Hypothalamus (tissue), 51 donors: ENCODE data around the gene CTBP1.
"Not testable (repeated sequence)": the region's sequence is repeated elsewhere in the genome, so short reads cannot be mapped to it uniquely, and the experiment has no call there.

ENCODE experiments used
- DNase-seq, 51 donors: peaks; one replicate each; lab custom pipeline; 2025; lab: John Stamatoyannopoulos, UW

The CTBP1 gene

DNA sequence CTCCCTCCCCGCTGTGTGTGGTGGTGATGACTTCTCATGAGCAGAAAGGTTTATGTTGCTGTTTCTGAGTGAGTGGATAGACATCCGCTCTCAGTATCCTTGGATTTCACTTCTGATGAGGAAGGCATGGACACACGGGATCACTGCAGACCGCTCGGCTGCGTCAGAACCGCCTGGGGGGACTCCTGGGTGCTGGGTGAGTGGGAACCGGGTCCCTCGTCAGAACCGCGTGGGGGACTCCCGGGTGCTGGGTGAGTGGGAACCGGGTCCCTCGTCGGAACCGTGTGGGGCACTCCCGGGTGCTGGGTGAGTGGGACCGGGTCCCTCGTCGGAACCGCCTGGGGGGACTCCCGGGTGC, 9.0 kb downstream of the CTBP1 start:
- DNase-seq, result no peak

- DNase-seq, result no peak
Measured at GRCh38 chr4:1239141-1239949, 9.6 kb downstream of the CTBP1 start.

DNA sequence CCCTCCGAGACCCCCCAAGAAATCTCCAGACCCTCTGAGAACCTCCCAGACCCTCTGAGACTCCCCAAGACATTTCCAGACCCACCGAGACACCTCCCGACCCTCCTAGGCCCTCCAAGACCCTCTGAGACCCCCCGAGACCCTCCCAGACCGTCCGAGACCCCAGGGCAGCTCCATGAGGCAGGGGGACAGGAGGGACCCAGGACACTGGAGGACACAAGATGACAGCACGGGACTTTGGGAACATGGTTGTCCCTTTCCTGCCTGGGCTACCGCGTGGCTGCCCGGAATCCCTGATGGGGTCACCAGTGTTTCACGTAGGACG, 10.3 kb downstream of the CTBP1 start:
- no peak for DNase-seq

DNA sequence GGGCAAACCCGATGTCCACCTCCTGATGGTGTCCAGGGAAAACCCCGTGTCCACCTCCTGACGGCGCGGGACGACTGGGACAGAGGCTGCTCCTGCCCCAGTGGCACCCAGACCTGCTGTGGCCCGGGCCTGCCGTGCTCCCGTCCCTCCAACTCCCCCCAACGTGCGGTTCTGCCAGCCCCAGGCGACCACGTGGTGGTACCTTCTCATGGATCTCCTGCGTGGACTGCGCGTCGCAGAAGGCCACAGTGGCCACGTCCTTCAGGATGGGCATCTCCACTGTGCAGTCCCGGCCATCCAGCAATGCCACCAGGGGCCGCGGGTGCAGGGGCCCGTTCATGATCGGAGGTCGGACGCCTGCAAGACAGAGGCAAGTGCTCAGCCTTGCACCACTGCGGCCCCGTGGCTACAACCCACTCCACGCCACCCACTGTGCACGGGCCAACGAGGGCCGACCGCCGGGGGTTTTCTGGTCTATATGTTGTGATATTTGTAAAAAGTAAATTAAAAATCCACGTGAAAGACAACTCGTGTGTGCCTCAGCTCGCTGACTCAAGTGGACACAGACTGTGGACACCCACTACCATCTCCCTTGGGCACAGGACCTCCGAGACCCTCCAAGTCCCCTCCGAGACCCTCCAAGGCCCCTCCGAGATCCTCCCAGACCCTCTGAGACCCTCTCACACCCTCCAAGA, 10.8 kb downstream of the CTBP1 start:
- no peak for DNase-seq

GRCh38 chr4:1237261-1237660, 11.7 kb downstream of the CTBP1 start:
- DNase-seq, result not testable (repeated sequence)

DNA sequence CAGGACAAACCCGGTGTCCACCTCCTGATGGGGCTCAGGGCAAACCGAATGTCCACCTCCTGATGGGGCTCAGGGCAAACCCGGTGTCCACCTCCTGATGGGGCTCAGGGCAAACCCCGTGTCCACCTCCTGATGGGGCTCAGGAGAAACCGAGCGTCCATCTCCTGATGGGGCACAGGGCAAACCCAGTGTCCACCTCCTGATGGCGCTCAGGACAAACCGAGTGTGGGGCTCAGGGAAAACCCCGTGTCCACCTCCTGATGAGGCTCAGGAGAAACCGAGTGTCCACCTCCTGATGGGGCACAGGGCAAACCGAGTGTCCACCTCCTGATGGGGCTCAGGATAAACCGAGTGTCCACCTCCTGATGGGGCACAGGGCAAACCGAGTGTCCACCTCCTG, 12.1 kb downstream of the CTBP1 start:
- DNase-seq, result not testable (repeated sequence)

DNA sequence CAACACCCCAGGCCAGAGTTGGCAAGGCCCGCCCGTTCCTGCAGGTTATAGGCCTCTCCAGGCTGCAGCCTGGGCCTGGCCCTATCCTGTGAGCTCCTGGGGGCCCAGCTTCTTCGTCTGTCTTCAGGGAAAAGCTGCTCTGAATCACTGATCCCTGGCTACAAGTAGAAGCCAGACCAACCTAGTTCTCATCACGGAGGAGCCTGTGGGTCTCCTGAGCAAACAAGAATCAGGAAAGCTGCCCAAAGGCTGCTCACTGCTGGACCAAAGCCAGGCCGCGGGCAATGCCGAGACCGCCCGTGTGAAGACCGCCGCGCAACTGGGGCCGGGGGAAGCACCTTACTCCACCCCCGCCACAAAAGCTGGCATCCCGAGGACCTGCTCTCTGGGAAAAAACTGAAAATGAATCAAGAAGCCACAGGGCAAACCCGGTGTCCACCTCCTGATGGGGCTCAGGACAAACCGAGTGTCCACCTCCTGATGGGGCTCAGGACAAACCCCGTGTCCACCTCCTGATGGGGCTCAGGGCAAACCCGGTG, 12.8 kb downstream of the CTBP1 start:
- no peak for DNase-seq

GRCh38 chr4:1235381-1236102, 13.4 kb downstream of the CTBP1 start:
- no peak for DNase-seq

DNA sequence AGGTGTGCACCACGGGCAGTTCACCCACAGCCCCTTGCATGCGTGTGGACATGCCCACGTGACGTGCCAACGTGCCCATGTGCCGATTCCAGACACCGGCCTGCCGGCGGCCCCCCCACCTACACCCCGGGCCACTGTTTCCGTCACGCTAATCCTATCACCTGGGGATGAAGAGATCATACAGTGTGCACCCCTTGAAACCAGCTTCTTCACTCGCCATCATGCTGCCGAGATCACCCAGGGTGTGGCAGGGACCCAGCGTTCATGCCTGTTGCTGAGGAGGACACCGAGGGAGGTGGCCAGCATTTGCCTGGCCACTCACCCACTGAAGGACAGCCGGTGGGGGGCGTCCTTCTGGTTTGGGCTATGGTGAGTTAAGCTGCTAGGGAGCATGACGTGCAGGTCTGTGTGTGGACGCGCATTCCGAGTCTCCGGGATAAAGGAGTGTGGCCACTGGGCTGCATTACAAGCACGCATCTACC, 14.1 kb downstream of the CTBP1 start:
- no peak for DNase-seq

DNA sequence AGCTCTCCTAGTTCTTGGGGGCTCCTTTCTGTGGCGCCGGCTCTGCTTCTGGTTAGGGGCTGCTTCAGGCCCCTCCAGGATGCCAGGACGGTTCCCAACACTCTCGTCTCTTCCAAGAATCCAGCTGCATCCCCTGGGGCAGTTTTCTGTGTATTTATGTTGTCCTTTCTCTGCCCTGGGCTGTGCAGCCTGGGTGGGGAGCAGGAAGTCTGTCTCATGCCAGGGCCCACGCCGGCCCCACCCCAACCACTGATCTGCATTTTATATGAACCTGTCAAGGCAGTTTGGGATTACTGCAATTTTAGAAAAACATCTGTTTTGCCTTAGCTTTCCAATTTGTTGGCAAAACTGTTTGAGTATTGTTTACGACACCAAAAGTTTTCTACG, 14.6 kb downstream of the CTBP1 start:
- no peak for DNase-seq

GRCh38 chr4:1233641-1234308, 15.2 kb downstream of the CTBP1 start:
- DNase-seq, result peak in 2 of 51 donors; percentile 13 to 32

DNA sequence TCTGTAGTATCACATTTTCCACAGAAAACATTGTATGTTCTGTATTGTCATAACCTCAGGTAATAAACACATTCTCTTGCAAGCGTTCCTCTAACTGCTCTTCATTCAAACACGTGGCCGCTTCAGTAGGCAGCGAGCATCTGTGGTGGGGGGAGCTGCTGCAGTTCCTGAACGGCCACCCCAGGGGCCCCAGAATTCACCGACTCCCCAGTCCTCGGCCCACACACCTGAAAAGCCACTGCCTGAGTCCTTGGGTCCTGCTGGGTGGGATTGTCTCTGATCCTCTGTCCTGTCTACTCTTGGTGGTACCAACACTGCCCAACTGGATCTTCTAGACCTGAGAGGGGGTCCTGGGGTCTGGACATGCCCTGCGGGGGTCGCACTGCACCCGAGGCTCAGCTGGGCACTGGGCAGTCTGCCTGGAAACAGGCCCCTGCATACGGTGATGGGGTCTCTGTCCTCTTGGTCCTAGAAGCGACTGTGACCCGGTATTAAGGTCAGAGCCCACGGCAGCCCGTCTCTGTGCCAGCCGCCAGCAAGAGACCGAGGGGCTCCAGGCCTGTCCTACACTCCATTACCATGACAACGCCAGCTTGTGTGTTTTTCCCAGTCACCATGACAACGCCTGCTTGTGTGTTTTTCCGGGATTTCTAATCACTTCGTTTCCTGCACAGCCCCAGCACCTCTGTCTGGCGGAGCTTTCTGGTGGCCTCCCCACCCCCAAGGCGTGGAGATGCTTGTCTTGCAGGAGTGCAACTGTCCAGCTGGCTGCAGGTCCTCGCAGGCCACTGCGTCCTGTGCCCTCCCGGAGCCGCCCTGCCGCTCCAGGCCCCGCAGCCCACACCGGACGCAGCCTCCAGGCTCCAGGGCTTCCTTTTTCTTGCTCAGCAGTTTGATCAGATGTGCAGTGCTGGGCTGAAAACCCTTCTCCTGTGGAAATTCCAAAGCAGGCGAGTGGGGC, 16.0 kb downstream of the CTBP1 start:
- DNase-seq, result peak in 24 of 51 donors; percentile 14 to 68 (median 40)

GRCh38 chr4:1231637-1232360, 17.1 kb downstream of the CTBP1 start:
- no peak for DNase-seq

DNA sequence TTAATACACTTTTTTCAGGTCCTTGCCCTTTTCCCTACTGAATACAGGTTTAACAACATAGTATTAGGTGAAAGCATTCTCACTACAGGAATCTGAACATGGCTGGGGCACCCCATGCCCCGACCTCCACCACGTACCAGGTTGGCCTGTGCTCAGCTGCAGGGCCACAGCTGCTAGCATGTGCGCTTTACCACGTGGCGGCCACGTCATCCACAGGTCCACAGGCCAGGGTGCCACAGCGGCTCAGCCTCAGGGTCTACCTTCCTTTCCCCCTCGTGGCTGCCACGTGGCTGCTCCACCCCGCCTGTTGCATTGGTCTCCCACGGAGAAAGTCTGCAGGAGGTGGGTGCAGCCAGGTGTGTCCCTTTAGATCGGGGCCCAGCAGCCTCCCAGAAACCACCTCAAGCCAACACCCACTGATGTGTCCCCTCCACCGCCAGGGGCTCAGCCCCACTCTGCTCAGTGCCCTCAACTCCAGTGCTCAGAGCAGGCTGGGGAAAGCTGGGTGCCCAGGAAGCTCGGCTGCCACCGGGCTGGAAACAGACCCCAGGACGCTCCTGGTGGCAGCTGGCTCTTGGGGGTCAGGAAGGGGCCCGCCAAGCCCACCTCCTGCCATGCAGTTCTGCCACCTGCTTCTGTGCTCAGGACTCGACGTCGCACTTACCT, 17.8 kb downstream of the CTBP1 start:
- no peak for DNase-seq

DNA sequence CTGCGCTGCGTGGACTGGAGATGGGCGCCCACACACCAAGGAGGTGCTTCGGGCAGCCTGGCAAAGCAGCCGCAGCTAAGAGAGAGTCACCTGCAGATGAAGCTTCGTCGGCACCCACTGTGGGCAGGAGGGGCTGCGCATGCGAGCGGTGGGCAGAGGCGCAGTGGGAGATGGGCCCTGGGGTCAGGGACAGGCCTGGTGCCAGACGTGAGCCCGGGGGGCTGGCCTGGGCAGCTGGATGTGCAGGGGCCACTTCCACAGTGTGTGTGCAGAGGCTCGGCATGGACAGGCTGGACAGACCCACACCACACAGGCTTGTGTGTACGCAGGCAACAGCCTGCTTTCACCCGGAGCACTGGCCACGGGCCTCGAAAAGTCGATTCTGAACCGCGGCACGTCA, 18.6 kb downstream of the CTBP1 start:
- no peak for DNase-seq

DNA sequence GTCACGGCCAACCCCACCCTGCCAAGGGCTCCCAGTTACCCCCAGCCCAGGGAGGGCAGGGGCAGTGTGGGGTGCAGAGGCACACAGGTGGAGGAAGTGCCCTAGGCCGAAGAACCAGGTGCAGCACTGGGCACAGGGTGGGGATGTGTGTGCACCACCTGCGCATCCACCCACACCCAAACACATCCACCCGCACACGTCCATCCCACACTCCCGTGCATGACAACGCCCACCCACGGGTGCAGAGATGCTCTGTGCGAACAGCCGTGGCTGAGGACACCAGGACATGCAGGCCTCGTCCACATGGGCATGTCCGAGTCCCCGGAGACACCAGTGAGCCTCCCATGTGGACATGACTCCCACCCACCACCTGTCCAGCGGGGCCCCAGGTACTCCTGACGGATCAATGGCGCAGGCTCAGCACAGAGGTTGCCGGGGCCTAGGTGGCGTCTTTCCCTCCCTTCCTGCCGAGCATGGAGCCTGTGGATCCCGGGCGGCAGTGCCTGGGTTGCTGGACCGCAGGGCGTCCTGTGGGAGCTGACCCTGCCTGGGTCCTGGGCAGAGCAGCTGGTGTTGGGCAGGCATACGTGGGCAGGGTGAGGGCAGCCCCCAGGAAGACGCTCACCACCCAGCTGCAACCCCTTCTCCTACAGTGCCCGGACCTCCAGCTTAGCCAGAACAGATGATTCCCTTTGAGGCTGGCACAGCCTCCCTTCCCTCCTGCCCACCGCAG, 19.6 kb downstream of the CTBP1 start:
- DNase-seq, result no peak

GRCh38 chr4:1227816-1228215, 21.1 kb downstream of the CTBP1 start:
- DNase-seq, result no peak

DNA sequence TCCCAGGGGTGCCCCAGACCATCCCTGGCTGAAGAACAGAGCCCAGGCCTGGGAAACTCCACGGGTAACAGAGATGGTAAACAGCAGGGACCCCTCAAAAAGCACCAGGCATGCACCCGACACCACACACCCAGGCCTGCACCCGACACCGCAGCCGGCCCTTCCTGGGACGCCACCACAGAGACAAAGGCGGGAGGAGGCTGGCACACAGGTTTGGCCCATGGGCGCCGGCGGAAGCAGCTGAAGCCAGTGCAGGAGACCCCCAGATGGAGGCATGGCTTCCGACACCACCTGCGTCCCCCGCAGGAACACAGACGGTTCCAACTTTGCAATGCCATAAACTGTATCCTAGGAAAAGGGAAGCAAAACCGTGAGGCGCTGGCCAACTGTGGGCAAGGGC, 22.3 kb downstream of the CTBP1 start:
- no peak for DNase-seq
